Mesothelial cell of epicardium (in vitro differentiated cells): ENCODE results near the gene GSC. TPM values are rescaled to one million over a fixed set of nuclear protein-coding genes. Genes with fewer than 3 reads are reported as not detected.

ENCODE experiments used
- DNase-seq, 2 experiments: peaks; one replicate each; pipeline ENCODE4 v3.0.0; 2021; ENCODE audit warnings: low spot score in 2 of 2; ENCODE audit not compliant: unreplicated experiment in 2 of 2
- H3K27ac Mint-ChIP-seq: 2 replicates; pipeline ENCODE4 v1.8.0; 2021; ENCODE audit warnings: mixed read lengths
- H3K27me3 Mint-ChIP-seq: 2 replicates; pipeline ENCODE4 v1.8.0; 2021; ENCODE audit warnings: low read depth, mixed read lengths
- H3K36me3 Mint-ChIP-seq: 2 replicates; pipeline ENCODE4 v1.8.0; 2021; ENCODE audit warnings: mixed read lengths
- H3K4me1 Mint-ChIP-seq: 2 replicates; pipeline ENCODE4 v1.8.0; 2021; ENCODE audit warnings: mixed read lengths
- H3K4me3 Mint-ChIP-seq: 2 replicates; pipeline ENCODE4 v1.8.0; 2021; ENCODE audit warnings: mild to moderate bottlenecking, moderate library complexity, mixed read lengths
- H3K9me3 Mint-ChIP-seq: 2 replicates; pipeline ENCODE4 v1.8.0; 2021; ENCODE audit warnings: mixed read lengths
- CTCF ChIP-seq: fragments of 200-600 bp; sonication (generic); IDR thresholded peaks from one replicate; pipeline ENCODE4 v1.5.0; 2021; ENCODE audit warnings: antibody characterized with exemption; ENCODE audit not compliant: unreplicated experiment
- total RNA-seq: library from RNA; stranded (reverse); gene quantifications from 3 replicates; pipeline ENCODE4 v1.2.1, GENCODE V29; 2021

Gene GSC
- total RNA-seq, 1 donor from 2014 or later: 3.8 TPM

- peaks cover 32% of the 10 kb centered on the region for H3K27me3 Mint-ChIP-seq
- H3K36me3 Mint-ChIP-seq: no peaks in the 10 kb centered on the region
- H3K27ac Mint-ChIP-seq: no peak overlapping the region
- H3K4me3 Mint-ChIP-seq: no peak overlapping the region
- TF ChIP-seq CTCF: no peak
- no peaks in the 10 kb centered on the region for H3K4me1 Mint-ChIP-seq
- no peak for DNase-seq
- no peaks in the 10 kb centered on the region for H3K9me3 Mint-ChIP-seq
Observed at GRCh38 chr14:94797887-94798286, 28.0 kb upstream of the GSC start.

- TF ChIP-seq CTCF: no peak
- Mint-ChIP-seq H3K9me3 (no peaks in the 10 kb centered on the region), H3K27ac (no peak overlapping the region), H3K4me3 (no peak overlapping the region), H3K27me3 (peaks cover 33% of the 10 kb centered on the region), H3K36me3 (no peaks in the 10 kb centered on the region), H3K4me1 (no peaks in the 10 kb centered on the region)
- DNase-seq: no peak
Observed at GRCh38 chr14:94796278-94796677, 26.4 kb upstream of the GSC start.

- Mint-ChIP-seq H3K9me3 (peaks cover 5% of the 10 kb centered on the region), H3K4me3 (no peak overlapping the region), H3K4me1 (no peaks in the 10 kb centered on the region), H3K27me3 (peaks cover 31% of the 10 kb centered on the region), H3K36me3 (no peaks in the 10 kb centered on the region), H3K27ac (no peak overlapping the region)
- no peak for TF ChIP-seq CTCF
- DNase-seq: no peak
Observed at GRCh38 chr14:94795372-94795771, 25.5 kb upstream of the GSC start.

GRCh38 chr14:94793901-94794300, 24.0 kb upstream of the GSC start:
- DNase-seq: no peak
- peaks cover 5% of the 10 kb centered on the region for H3K9me3 Mint-ChIP-seq
- no peaks in the 10 kb centered on the region for H3K36me3 Mint-ChIP-seq
- peaks cover 31% of the 10 kb centered on the region for H3K27me3 Mint-ChIP-seq
- H3K4me3 Mint-ChIP-seq: no peak overlapping the region
- H3K27ac Mint-ChIP-seq: no peak overlapping the region
- TF ChIP-seq CTCF: no peak
- no peaks in the 10 kb centered on the region for H3K4me1 Mint-ChIP-seq

- Mint-ChIP-seq H3K9me3 (peaks cover 5% of the 10 kb centered on the region), H3K27me3 (peaks cover 46% of the 10 kb centered on the region), H3K4me1 (no peaks in the 10 kb centered on the region), H3K36me3 (no peaks in the 10 kb centered on the region), H3K4me3 (no peak overlapping the region), H3K27ac (no peak overlapping the region)
- no peak for DNase-seq
- no peak for TF ChIP-seq CTCF
Observed at GRCh38 chr14:94787655-94788054, 17.7 kb upstream of the GSC start.

- Mint-ChIP-seq H3K36me3 (no peaks in the 10 kb centered on the region), H3K4me3 (no peak overlapping the region), H3K27me3 (peaks cover 46% of the 10 kb centered on the region), H3K27ac (no peak overlapping the region), H3K4me1 (no peaks in the 10 kb centered on the region), H3K9me3 (peaks cover 5% of the 10 kb centered on the region)
- no peak for TF ChIP-seq CTCF
- no peak for DNase-seq
Observed at GRCh38 chr14:94787092-94787491, 17.2 kb upstream of the GSC start.
